Spinal cord (tissue), 10 donors: ENCODE measurements around the gene MLXIP. TPM values are rescaled to one million over a fixed set of nuclear protein-coding genes. Genes with fewer than 3 reads are reported as not detected.

ENCODE experiments used
- DNase-seq, 6 donors: peaks; one replicate each; pipeline versions ENCODE4 v3.0.0 to v3.0.0-alpha.2; 2013 to 2015; ENCODE audit warnings: low spot score in 6 of 6, low read depth in 4 of 6
- H3K27ac ChIP-seq: one replicate; pipeline ENCODE4 v1.5.1; 2013; ENCODE audit warnings: low read depth, low read length, control low read depth
- H3K27me3 ChIP-seq: one replicate; pipeline ENCODE4 v1.6.1; 2013; ENCODE audit warnings: low read length; ENCODE audit not compliant: control insufficient read depth, insufficient read depth
- H3K36me3 ChIP-seq: one replicate; pipeline ENCODE4 v1.6.1; 2013; ENCODE audit warnings: low read length; ENCODE audit not compliant: control insufficient read depth, insufficient read depth
- H3K4me1 ChIP-seq: one replicate; pipeline ENCODE4 v1.6.1; 2013; ENCODE audit warnings: low read length; ENCODE audit not compliant: control insufficient read depth, insufficient read depth
- H3K4me3 ChIP-seq: one replicate; pipeline ENCODE4 v1.5.1; 2013; ENCODE audit warnings: low read depth, low read length, control low read depth
- H3K9me3 ChIP-seq: one replicate; pipeline ENCODE4 v1.6.1; 2013; ENCODE audit warnings: low read length; ENCODE audit not compliant: control insufficient read depth, insufficient read depth
- WGBS: methylation state at CpG from one replicate; pipeline ENCODE4 v1.1.5; 2013; ENCODE audit warnings: missing lambda C conversion rate; ENCODE audit not compliant: insufficient coverage; 5-methylcytosine and 5-hydroxymethylcytosine counted together
- polyA plus RNA-seq, 2 donors: library from polyadenylated mRNA; unstranded; fragments of 120-200 nt; gene quantifications; one replicate each; pipeline ENCODE4 v1.2.1, GENCODE V29; 2013; ENCODE audit not compliant: insufficient read length in 2 of 2
- total RNA-seq, 2 donors: library from RNA; depleted of rRNA in 1 of 2; stranded (reverse); fragments of 120-200 nt in 1 of 2; fragments of >200 nt in 1 of 2; gene quantifications; one replicate each; pipeline versions ENCODE4 v1.2.3 to v1.2.4, GENCODE V29; 2013 to 2014
- donor health status: healthy.

The MLXIP gene
- total and polyA plus RNA-seq, 4 donors: 10.3 to 46.6 (median 24.1) TPM

DNA sequence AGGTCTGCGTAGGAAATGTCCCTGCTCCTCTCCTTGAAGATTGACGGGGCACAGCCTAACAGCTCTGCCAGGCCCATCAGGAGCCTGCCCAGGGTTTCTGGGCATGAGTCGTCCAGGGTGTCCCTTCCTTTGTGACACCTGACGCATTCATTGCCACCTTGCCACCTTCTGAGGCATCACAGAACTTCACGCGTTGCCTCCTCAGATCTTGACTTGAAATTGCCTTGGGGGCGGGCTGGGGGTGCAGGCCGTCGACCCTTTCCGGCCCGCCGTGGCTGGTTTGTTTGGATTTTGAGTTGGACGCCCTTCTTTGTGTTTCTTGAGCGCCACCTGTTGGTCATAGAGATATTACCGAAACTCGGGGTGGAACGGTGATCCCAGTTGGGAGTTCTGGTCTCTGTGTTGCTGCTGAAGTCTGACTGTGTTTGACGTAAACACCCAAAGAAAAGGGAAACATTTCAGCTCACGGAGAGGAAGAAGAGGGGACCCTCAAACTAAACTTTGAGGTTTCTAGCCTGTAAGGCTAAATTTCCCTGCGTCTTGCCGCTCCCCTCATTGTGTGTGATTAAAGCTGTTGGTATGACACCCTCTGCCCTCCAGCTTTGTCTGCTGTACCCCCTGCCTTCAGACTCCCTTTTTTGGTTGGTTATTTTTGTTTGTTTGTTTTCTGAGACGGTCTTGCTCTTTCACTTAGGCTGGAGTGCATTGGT, 44.6 kb downstream of the MLXIP start:
- H3K27ac ChIP-seq: no peak overlapping the region
- H3K4me1 ChIP-seq: peaks cover 15% of the 10 kb centered on the region
- H3K36me3 ChIP-seq: peaks cover 13% of the 10 kb centered on the region
- DNase-seq: peak in 5 of 6 donors; percentile 36 to 89 (median 65)
- no peaks in the 10 kb centered on the region for H3K9me3 ChIP-seq
- no peak overlapping the region for H3K4me3 ChIP-seq
- 22% methylated on average over 21 of the region's 22 CpGs for WGBS
- no peaks in the 10 kb centered on the region for H3K27me3 ChIP-seq

- Histone ChIP-seq H3K27ac (no peak overlapping the region), H3K27me3 (no peaks in the 10 kb centered on the region), H3K4me3 (no peak overlapping the region), H3K9me3 (no peaks in the 10 kb centered on the region), H3K36me3 (peaks cover 17% of the 10 kb centered on the region), H3K4me1 (peaks cover 15% of the 10 kb centered on the region)
- DNase-seq: no peak
- WGBS: 79% methylated on average over 6 of the region's 9 CpGs
Observed at GRCh38 chr12:122123761-122124145, 45.2 kb downstream of the MLXIP start.

GRCh38 chr12:122124370-122124769, 45.8 kb downstream of the MLXIP start:
- Histone ChIP-seq H3K9me3 (no peaks in the 10 kb centered on the region), H3K36me3 (peaks cover 24% of the 10 kb centered on the region), H3K4me3 (no peak overlapping the region), H3K27me3 (no peaks in the 10 kb centered on the region), H3K27ac (no peak overlapping the region), H3K4me1 (peaks cover 15% of the 10 kb centered on the region)
- DNase-seq: no peak
- 93% methylated on average over 7 of the region's 14 CpGs for WGBS

GRCh38 chr12:122125452-122126341, 47.1 kb downstream of the MLXIP start:
- 90% methylated on average over 12 of the region's 13 CpGs for WGBS
- H3K36me3 ChIP-seq: peaks cover 35% of the 10 kb centered on the region
- no peak overlapping the region for H3K4me3 ChIP-seq
- no peaks in the 10 kb centered on the region for H3K9me3 ChIP-seq
- no peak overlapping the region for H3K27ac ChIP-seq
- no peak for DNase-seq
- H3K27me3 ChIP-seq: no peaks in the 10 kb centered on the region
- peaks cover 15% of the 10 kb centered on the region for H3K4me1 ChIP-seq

- H3K27ac ChIP-seq: no peak overlapping the region
- WGBS: 83% methylated on average over 5 of the region's 7 CpGs
- H3K27me3 ChIP-seq: no peaks in the 10 kb centered on the region
- H3K4me1 ChIP-seq: peaks cover 15% of the 10 kb centered on the region
- no peaks in the 10 kb centered on the region for H3K9me3 ChIP-seq
- no peak for DNase-seq
- no peak overlapping the region for H3K4me3 ChIP-seq
- H3K36me3 ChIP-seq: peaks cover 37% of the 10 kb centered on the region
Observed at GRCh38 chr12:122126342-122126635, 47.7 kb downstream of the MLXIP start.

GRCh38 chr12:122126713-122127597, 48.4 kb downstream of the MLXIP start:
- H3K4me3 ChIP-seq: no peak overlapping the region
- H3K27ac ChIP-seq: no peak overlapping the region
- H3K4me1 ChIP-seq: peaks cover 10% of the 10 kb centered on the region
- H3K27me3 ChIP-seq: no peaks in the 10 kb centered on the region
- WGBS: 91% methylated on average over 13 of the region's 15 CpGs
- peaks cover 40% of the 10 kb centered on the region for H3K36me3 ChIP-seq
- DNase-seq: no peak
- H3K9me3 ChIP-seq: no peaks in the 10 kb centered on the region

DNA sequence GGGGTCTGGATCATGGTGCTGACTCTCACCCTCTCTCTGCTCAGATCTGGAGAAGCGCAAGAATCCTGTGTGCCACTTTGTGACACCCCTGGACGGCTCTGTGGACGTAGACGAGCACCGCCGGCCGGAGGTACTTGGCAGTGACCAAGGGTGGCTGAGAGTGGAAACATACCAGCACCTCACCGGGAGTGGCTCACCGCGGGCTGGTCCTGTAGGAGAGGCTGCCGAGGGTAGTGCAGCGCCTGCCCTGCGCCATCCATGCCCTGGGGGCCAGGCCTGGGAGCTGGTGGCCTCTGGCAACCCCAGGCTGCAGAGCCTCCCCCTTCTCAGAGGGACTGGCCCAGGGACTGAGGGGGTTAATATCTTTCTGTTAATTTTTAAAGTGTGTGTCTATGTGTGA, 49.3 kb downstream of the MLXIP start:
- DNase-seq: no peak
- over 99% methylated on average over 11 of the region's 13 CpGs for WGBS
- H3K4me3 ChIP-seq: no peak overlapping the region
- H3K9me3 ChIP-seq: no peaks in the 10 kb centered on the region
- no peak overlapping the region for H3K27ac ChIP-seq
- H3K27me3 ChIP-seq: no peaks in the 10 kb centered on the region
- peaks cover 46% of the 10 kb centered on the region for H3K36me3 ChIP-seq
- peaks cover 6% of the 10 kb centered on the region for H3K4me1 ChIP-seq

DNA sequence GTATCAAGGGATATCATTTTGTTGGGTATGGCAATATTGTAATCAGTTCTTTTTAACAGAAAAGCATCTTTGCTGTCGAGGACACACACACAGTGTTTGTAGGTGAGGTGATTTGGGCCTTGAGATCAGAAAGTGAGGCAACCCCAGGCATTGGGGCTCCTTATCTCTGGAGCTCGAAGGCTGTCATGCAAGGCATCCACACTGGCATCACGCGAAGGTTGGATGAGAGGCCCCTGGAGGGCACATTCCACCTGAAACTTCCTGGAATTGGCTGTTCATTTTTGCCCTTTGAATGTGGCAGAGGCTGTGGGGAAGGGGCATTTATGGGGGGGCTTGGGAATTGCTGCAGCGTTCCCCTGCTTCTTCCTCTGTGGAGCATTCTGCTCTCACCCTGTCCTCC, 49.9 kb downstream of the MLXIP start:
- DNase-seq: no peak
- Histone ChIP-seq H3K9me3 (no peaks in the 10 kb centered on the region), H3K4me3 (no peak overlapping the region), H3K27me3 (no peaks in the 10 kb centered on the region), H3K4me1 (no peaks in the 10 kb centered on the region), H3K36me3 (peaks cover 53% of the 10 kb centered on the region), H3K27ac (no peak overlapping the region)
- 96% methylated on average over 5 of the region's 5 CpGs for WGBS

GRCh38 chr12:122129131-122129530, 50.6 kb downstream of the MLXIP start:
- WGBS: 94% methylated on average over 12 of the region's 13 CpGs
- no peaks in the 10 kb centered on the region for H3K27me3 ChIP-seq
- no peaks in the 10 kb centered on the region for H3K4me1 ChIP-seq
- no peak overlapping the region for H3K27ac ChIP-seq
- H3K9me3 ChIP-seq: no peaks in the 10 kb centered on the region
- H3K4me3 ChIP-seq: no peak overlapping the region
- DNase-seq: no peak
- H3K36me3 ChIP-seq: peaks cover 59% of the 10 kb centered on the region
